Measurements from ENCODE around the gene CCSER1. TPM values are rescaled to one million over a fixed set of nuclear protein-coding genes. Genes with fewer than 3 reads are reported as not detected.
"Not testable (repeated sequence)": the region's sequence is repeated elsewhere in the genome, so short reads cannot be mapped to it uniquely, and the experiment has no call there.

CCSER1 gene
- total RNA-seq, 1 donor from 2014 or later, result not detected

GRCh38 chr4:90824266-90825150, 697.3 kb downstream of the CCSER1 start:
- no peaks in the 10 kb centered on the region for H3K27me3 Mint-ChIP-seq (ENCODE audit: low read depth)
- H3K27ac Mint-ChIP-seq, result no peak overlapping the region
- H3K4me1 Mint-ChIP-seq (ENCODE audit: low read depth), result no peaks in the 10 kb centered on the region
- intact Hi-C loops (cut with micrococcal nuclease), result no loop called here
- no peaks in the 10 kb centered on the region for H3K36me3 Mint-ChIP-seq (ENCODE audit: low read depth)
- H3K9me3 Mint-ChIP-seq, result no peaks in the 10 kb centered on the region
- DNase-seq (ENCODE audit: low spot score), result no peak
- H3K4me3 Mint-ChIP-seq (ENCODE audit: low read depth), result no peak overlapping the region

- Mint-ChIP-seq H3K27ac (no peak overlapping the region), H3K36me3 (ENCODE audit: low read depth) (no peaks in the 10 kb centered on the region), H3K9me3 (no peaks in the 10 kb centered on the region), H3K27me3 (ENCODE audit: low read depth) (no peaks in the 10 kb centered on the region), H3K4me3 (ENCODE audit: low read depth) (no peak overlapping the region), H3K4me1 (ENCODE audit: low read depth) (no peaks in the 10 kb centered on the region)
- no peak for DNase-seq (ENCODE audit: low spot score)
- intact Hi-C loops (cut with micrococcal nuclease), result no loop called here
These were observed 698.7 kb downstream of the CCSER1 start for GRCh38 chr4:90825849-90826248.

- Mint-ChIP-seq H3K9me3 (no peaks in the 10 kb centered on the region), H3K4me3 (ENCODE audit: low read depth) (no peak overlapping the region), H3K36me3 (ENCODE audit: low read depth) (no peaks in the 10 kb centered on the region), H3K27ac (no peak overlapping the region), H3K4me1 (ENCODE audit: low read depth) (no peaks in the 10 kb centered on the region), H3K27me3 (ENCODE audit: low read depth) (no peaks in the 10 kb centered on the region)
- DNase-seq (ENCODE audit: low spot score), result no peak
- intact Hi-C loops (cut with micrococcal nuclease), result no loop called here
These were observed 706.5 kb downstream of the CCSER1 start for GRCh38 chr4:90833706-90834105.

- Mint-ChIP-seq H3K36me3 (ENCODE audit: low read depth) (no peaks in the 10 kb centered on the region), H3K4me3 (ENCODE audit: low read depth) (no peak overlapping the region), H3K4me1 (ENCODE audit: low read depth) (no peaks in the 10 kb centered on the region)
These were observed 710.0 kb downstream of the CCSER1 start for GRCh38 chr4:90837241-90837640.

GRCh38 chr4:90838859-90839258, 711.7 kb downstream of the CCSER1 start:
- H3K4me1 Mint-ChIP-seq (ENCODE audit: low read depth); H3K27me3 Mint-ChIP-seq (ENCODE audit: low read depth); H3K27ac Mint-ChIP-seq; H3K36me3 Mint-ChIP-seq (ENCODE audit: low read depth); DNase-seq (ENCODE audit: low spot score); H3K4me3 Mint-ChIP-seq (ENCODE audit: low read depth); intact Hi-C loops (cut with micrococcal nuclease); H3K9me3 Mint-ChIP-seq: not testable (repeated sequence)

More at GRCh38 chr4:90837241-90837640, 710.0 kb downstream of the CCSER1 start:
- Mint-ChIP-seq H3K27ac (no peak overlapping the region), H3K9me3 (no peaks in the 10 kb centered on the region), H3K27me3 (ENCODE audit: low read depth) (no peaks in the 10 kb centered on the region)
- intact Hi-C loops (cut with micrococcal nuclease), result no loop called here
- DNase-seq (ENCODE audit: low spot score), result no peak

GRCh38 chr4:90840291-90840690, 713.1 kb downstream of the CCSER1 start:
- Mint-ChIP-seq H3K27me3 (ENCODE audit: low read depth) (no peaks in the 10 kb centered on the region), H3K4me1 (ENCODE audit: low read depth) (no peaks in the 10 kb centered on the region), H3K27ac (no peak overlapping the region)

GRCh38 chr4:90840828-90841227, 713.6 kb downstream of the CCSER1 start:
- intact Hi-C loops (cut with micrococcal nuclease), result no loop called here
- Mint-ChIP-seq H3K4me3 (ENCODE audit: low read depth) (no peak overlapping the region), H3K27ac (no peak overlapping the region), H3K4me1 (ENCODE audit: low read depth) (no peaks in the 10 kb centered on the region), H3K27me3 (ENCODE audit: low read depth) (no peaks in the 10 kb centered on the region), H3K9me3 (no peaks in the 10 kb centered on the region), H3K36me3 (ENCODE audit: low read depth) (no peaks in the 10 kb centered on the region)
- DNase-seq (ENCODE audit: low spot score), result no peak

More at GRCh38 chr4:90840291-90840690, 713.1 kb downstream of the CCSER1 start:
- Mint-ChIP-seq H3K9me3 (no peaks in the 10 kb centered on the region), H3K36me3 (ENCODE audit: low read depth) (no peaks in the 10 kb centered on the region), H3K4me3 (ENCODE audit: low read depth) (no peak overlapping the region)
- intact Hi-C loops (cut with micrococcal nuclease), result no loop called here
- DNase-seq (ENCODE audit: low spot score), result no peak

- no peak for DNase-seq (ENCODE audit: low spot score)
- H3K9me3 Mint-ChIP-seq, result no peaks in the 10 kb centered on the region
- H3K36me3 Mint-ChIP-seq (ENCODE audit: low read depth), result no peaks in the 10 kb centered on the region
- H3K4me1 Mint-ChIP-seq (ENCODE audit: low read depth), result no peaks in the 10 kb centered on the region
- H3K27ac Mint-ChIP-seq, result no peak overlapping the region
- intact Hi-C loops (cut with micrococcal nuclease), result no loop called here
- no peaks in the 10 kb centered on the region for H3K27me3 Mint-ChIP-seq (ENCODE audit: low read depth)
- H3K4me3 Mint-ChIP-seq (ENCODE audit: low read depth), result no peak overlapping the region
These were observed 714.5 kb downstream of the CCSER1 start for GRCh38 chr4:90841676-90842075.

GRCh38 chr4:90842960-90843359, 715.8 kb downstream of the CCSER1 start:
- Mint-ChIP-seq H3K4me1 (ENCODE audit: low read depth) (no peaks in the 10 kb centered on the region), H3K36me3 (ENCODE audit: low read depth) (no peaks in the 10 kb centered on the region), H3K27ac (no peak overlapping the region), H3K27me3 (ENCODE audit: low read depth) (no peaks in the 10 kb centered on the region), H3K9me3 (peaks cover 8% of the 10 kb centered on the region), H3K4me3 (ENCODE audit: low read depth) (no peak overlapping the region)
- intact Hi-C loops (cut with micrococcal nuclease), result no loop called here
- DNase-seq (ENCODE audit: low spot score), result no peak

- no peaks in the 10 kb centered on the region for H3K4me1 Mint-ChIP-seq (ENCODE audit: low read depth)
- H3K4me3 Mint-ChIP-seq (ENCODE audit: low read depth), result no peak overlapping the region
- H3K9me3 Mint-ChIP-seq, result peaks cover 12% of the 10 kb centered on the region
- no peak for DNase-seq (ENCODE audit: low spot score)
- no peaks in the 10 kb centered on the region for H3K27me3 Mint-ChIP-seq (ENCODE audit: low read depth)
- intact Hi-C loops (cut with micrococcal nuclease), result no loop called here
- H3K27ac Mint-ChIP-seq, result no peak overlapping the region
- no peaks in the 10 kb centered on the region for H3K36me3 Mint-ChIP-seq (ENCODE audit: low read depth)
These were observed 717.0 kb downstream of the CCSER1 start for GRCh38 chr4:90844241-90844640.

- Mint-ChIP-seq H3K4me3 (ENCODE audit: low read depth) (no peak overlapping the region), H3K36me3 (ENCODE audit: low read depth) (no peaks in the 10 kb centered on the region), H3K27me3 (ENCODE audit: low read depth) (no peaks in the 10 kb centered on the region), H3K4me1 (ENCODE audit: low read depth) (no peaks in the 10 kb centered on the region), H3K9me3 (peaks cover 13% of the 10 kb centered on the region), H3K27ac (no peak overlapping the region)
- no peak for DNase-seq (ENCODE audit: low spot score)
- intact Hi-C loops (cut with micrococcal nuclease), result no loop called here
These were observed 718.6 kb downstream of the CCSER1 start for GRCh38 chr4:90845777-90846176.

GRCh38 chr4:90852237-90852636, 725.0 kb downstream of the CCSER1 start:
- Mint-ChIP-seq H3K9me3 (peaks cover 12% of the 10 kb centered on the region), H3K4me3 (ENCODE audit: low read depth) (no peak overlapping the region), H3K27me3 (ENCODE audit: low read depth) (no peaks in the 10 kb centered on the region), H3K36me3 (ENCODE audit: low read depth) (no peaks in the 10 kb centered on the region), H3K27ac (no peak overlapping the region), H3K4me1 (ENCODE audit: low read depth) (no peaks in the 10 kb centered on the region)
- no peak for DNase-seq (ENCODE audit: low spot score)
- intact Hi-C loops (cut with micrococcal nuclease), result no loop called here

- H3K36me3 Mint-ChIP-seq (ENCODE audit: low read depth), result no peaks in the 10 kb centered on the region
- no peak for DNase-seq (ENCODE audit: low spot score)
- no peaks in the 10 kb centered on the region for H3K4me1 Mint-ChIP-seq (ENCODE audit: low read depth)
- no peak overlapping the region for H3K4me3 Mint-ChIP-seq (ENCODE audit: low read depth)
- H3K9me3 Mint-ChIP-seq, result no peaks in the 10 kb centered on the region
- intact Hi-C loops (cut with micrococcal nuclease), result no loop called here
- no peak overlapping the region for H3K27ac Mint-ChIP-seq
- no peaks in the 10 kb centered on the region for H3K27me3 Mint-ChIP-seq (ENCODE audit: low read depth)
These were observed 727.9 kb downstream of the CCSER1 start for GRCh38 chr4:90855111-90855510.
